Endometrium (tissue), 2 donors: Measurements from ENCODE around the gene PSMB10.

Source experiments
- FAIRE-seq: peaks from 2 replicates; lab custom pipeline; 2012; peaks lifted over from hg19 to GRCh38; lab: Jason Lieb, UNC
- donor health status: control.
- donor health status: control.

Gene PSMB10

GRCh38 chr16:67892375-67892774 lies 44.3 kb downstream of the PSMB10 start:
- no peak for FAIRE-seq

- no peak for FAIRE-seq
These were observed 48.3 kb downstream of the PSMB10 start for GRCh38 chr16:67888331-67888730.

- FAIRE-seq, result no peak
These were observed 50.3 kb downstream of the PSMB10 start for GRCh38 chr16:67886387-67886786.

GRCh38 chr16:67885976-67886375 lies 50.7 kb downstream of the PSMB10 start:
- no peak for FAIRE-seq

- no peak for FAIRE-seq
These were observed 51.1 kb downstream of the PSMB10 start for GRCh38 chr16:67885545-67885944.

- FAIRE-seq, result peak; percentile 60
These were observed 52.0 kb downstream of the PSMB10 start, which contains the start of gene NRN1L for GRCh38 chr16:67884684-67885083. NRN1L (plus strand) TSS chr16:67884885; CDS start chr16:67884904, 19 bp downstream.
